ENCODE measurements around the gene SCRN2.
A peak's percentile ranks its signal among the peaks of the same experiment; 100 is the strongest.

Gene SCRN2

GRCh38 chr17:47821424-47822391, 19.4 kb downstream of the SCRN2 start, which contains the start of gene OSBPL7:
OSBPL7 (minus strand) TSS chr17:47821794; CDS start chr17:47820278, 1,516 bp downstream.
- peak; percentile 60 to 61 (median 61) for DNase-seq (ENCODE audit: low read depth in 3 of 3)

GRCh38 chr17:47821031-47821423, 20.0 kb downstream of the SCRN2 start:
- DNase-seq (ENCODE audit: low read depth in 3 of 3), result no peak

GRCh38 chr17:47820033-47820789, 20.9 kb downstream of the SCRN2 start:
- no peak for DNase-seq (ENCODE audit: low read depth in 3 of 3)

- no peak for DNase-seq (ENCODE audit: low read depth in 3 of 3)
These were observed 21.6 kb downstream of the SCRN2 start for GRCh38 chr17:47819475-47819874.

GRCh38 chr17:47818002-47818695, 22.9 kb downstream of the SCRN2 start:
- no peak for DNase-seq (ENCODE audit: low read depth in 3 of 3)

GRCh38 chr17:47816947-47817346, 24.1 kb downstream of the SCRN2 start:
- DNase-seq (ENCODE audit: low read depth in 3 of 3), result no peak

GRCh38 chr17:47816111-47816735, 24.9 kb downstream of the SCRN2 start:
- no peak for DNase-seq (ENCODE audit: low read depth in 3 of 3)

GRCh38 chr17:47815106-47815918, 25.8 kb downstream of the SCRN2 start:
- DNase-seq (ENCODE audit: low read depth in 3 of 3), result no peak

- DNase-seq (ENCODE audit: low read depth in 3 of 3), result no peak
These were observed 27.5 kb downstream of the SCRN2 start for GRCh38 chr17:47813512-47814031.

- DNase-seq (ENCODE audit: low read depth in 3 of 3), result no peak
These were observed 28.0 kb downstream of the SCRN2 start for GRCh38 chr17:47813077-47813476.

- no peak for DNase-seq (ENCODE audit: low read depth in 3 of 3)
These were observed 28.7 kb downstream of the SCRN2 start for GRCh38 chr17:47812146-47812920.

GRCh38 chr17:47811709-47812108, 29.4 kb downstream of the SCRN2 start:
- DNase-seq (ENCODE audit: low read depth in 3 of 3), result no peak

- DNase-seq (ENCODE audit: low read depth in 3 of 3), result no peak
These were observed 30.0 kb downstream of the SCRN2 start for GRCh38 chr17:47810901-47811635.

GRCh38 chr17:47810200-47810821, 30.8 kb downstream of the SCRN2 start:
- DNase-seq (ENCODE audit: low read depth in 3 of 3), result peak in 1 of 3 donors; percentile 15

GRCh38 chr17:47808830-47809480, 32.1 kb downstream of the SCRN2 start:
- DNase-seq (ENCODE audit: low read depth in 3 of 3), result no peak

- DNase-seq (ENCODE audit: low read depth in 3 of 3), result no peak
These were observed 32.8 kb downstream of the SCRN2 start for GRCh38 chr17:47808036-47808829.

- no peak for DNase-seq (ENCODE audit: low read depth in 3 of 3)
These were observed 33.7 kb downstream of the SCRN2 start for GRCh38 chr17:47807421-47807820.
